K562 (cell line): Measurements from ENCODE around the gene HSPA5. TPM values are rescaled to one million over a fixed set of nuclear protein-coding genes. Genes with fewer than 3 reads are reported as not detected.

Source experiments
- ETS2 ChIP-seq: IDR thresholded peaks from 2 replicates; pipeline ENCODE4 v1.6.1; 2016; ENCODE audit warnings: borderline replicate concordance, missing genetic modification characterization, mild to moderate bottlenecking, moderate library complexity, missing compliant biosample characterization; ENCODE audit not compliant: poor library complexity, severe bottlenecking
- HNRNPLL ChIP-seq: fragments of 200-400 bp; formaldehyde crosslinking; IDR thresholded peaks from 2 replicates; pipeline ENCODE4 v1.6.1; 2017; ENCODE audit warnings: low read length, low read depth, mild to moderate bottlenecking; ENCODE audit not compliant: poor library complexity, severe bottlenecking
- KLF13 ChIP-seq: fragments of 450-650 bp; IDR thresholded peaks from 2 replicates; pipeline ENCODE4 v1.6.1; 2016; ENCODE audit warnings: missing genetic modification characterization, low read depth, mild to moderate bottlenecking, missing compliant biosample characterization, moderate library complexity, borderline replicate concordance
- PPARD ChIP-seq: fragments of 250-450 bp; sonication (Bioruptor Pico); IDR thresholded peaks from 2 replicates; pipeline ENCODE4 v1.8.0; 2022; ENCODE audit warnings: inconsistent platforms, mild to moderate bottlenecking, moderate library complexity
- RBBP5 ChIP-seq: fragments of 200-600 bp; sonication (generic); IDR thresholded peaks from 2 replicates; pipeline ENCODE4 v1.6.1; 2012; ENCODE audit warnings: borderline replicate concordance, mild to moderate bottlenecking, low read length, control low read depth, inconsistent platforms; ENCODE audit not compliant: insufficient read depth, poor library complexity, severe bottlenecking
- RFX5 ChIP-seq: IDR thresholded peaks from 2 replicates; pipeline ENCODE4 v1.6.1; 2011; ENCODE audit warnings: low read depth, mild to moderate bottlenecking, improper control_type of control experiment, low read length
- ZC3H11A ChIP-seq: IDR thresholded peaks from 2 replicates; pipeline ENCODE4 v1.6.1; 2012; ENCODE audit warnings: low read depth, low read length, improper control_type of control experiment
- ZNF79 ChIP-seq: fragments of 250-450 bp; sonication (Bioruptor Pico); IDR thresholded peaks from 2 replicates; pipeline ENCODE4 v1.4.0; 2020; ENCODE audit warnings: low read depth, mild to moderate bottlenecking, moderate library complexity
- polyA plus RNA-seq, 8 experiments: library from polyadenylated mRNA; depleted of rRNA in 4 of 8; stranded (reverse) in 5 of 8; unstranded in 3 of 8; fragments of >200 nt; fragmentation: Nextera tagmentation in 2 of 8; fragmentation: Illumina TruSeq in 1 of 8; extraction: Ambion mirVana in 2 of 8; extraction: Trizol in 1 of 8; gene quantifications; 2 replicates each; pipeline versions ENCODE4 v1.2.1 to v1.2.3, GENCODE V29; 2011 to 2014; ENCODE audit warnings: inconsistent platforms in 1 of 8, missing spikeins in 1 of 8
- total RNA-seq, 7 experiments: library from RNA; depleted of rRNA in 6 of 7; stranded (reverse); fragments of >200 nt in 6 of 7; fragmentation: Illumina TruSeq in 2 of 7; extraction: Trizol in 2 of 7; gene quantifications; 2 replicates each; pipeline versions ENCODE4 v1.2.1 to v1.2.3, GENCODE V29; 2011 to 2021; ENCODE audit warnings: low replicate concordance in 1 of 7
- TF ChIP-seq, protein P1 (sequence below): fragments of 450-650 bp; formaldehyde crosslinking; IDR thresholded peaks from 2 replicates; pipeline ENCODE4 v1.4.0; 2022; ENCODE audit warnings: missing genetic modification characterization
- TF ChIP-seq, protein P2 (sequence below): sonication (generic); formaldehyde crosslinking; IDR thresholded peaks from 2 replicates; pipeline ENCODE4 v1.8.1; 2023; ENCODE audit warnings: mild to moderate bottlenecking, missing genetic modification reagents
- TF ChIP-seq, protein P3 (sequence below): fragments of 200-800 bp; sonication (Bioruptor generic); IDR thresholded peaks from 2 replicates; pipeline ENCODE4 v1.6.1; 2016; ENCODE audit warnings: missing genetic modification characterization, missing compliant biosample characterization

The HSPA5 gene
- total and polyA plus RNA-seq, 9 of the 15 experiments (the other 6 are each of a cell fraction or from before 2014, with no cell fraction given) = 48.0 to 265 (median 113) TPM

DNA sequence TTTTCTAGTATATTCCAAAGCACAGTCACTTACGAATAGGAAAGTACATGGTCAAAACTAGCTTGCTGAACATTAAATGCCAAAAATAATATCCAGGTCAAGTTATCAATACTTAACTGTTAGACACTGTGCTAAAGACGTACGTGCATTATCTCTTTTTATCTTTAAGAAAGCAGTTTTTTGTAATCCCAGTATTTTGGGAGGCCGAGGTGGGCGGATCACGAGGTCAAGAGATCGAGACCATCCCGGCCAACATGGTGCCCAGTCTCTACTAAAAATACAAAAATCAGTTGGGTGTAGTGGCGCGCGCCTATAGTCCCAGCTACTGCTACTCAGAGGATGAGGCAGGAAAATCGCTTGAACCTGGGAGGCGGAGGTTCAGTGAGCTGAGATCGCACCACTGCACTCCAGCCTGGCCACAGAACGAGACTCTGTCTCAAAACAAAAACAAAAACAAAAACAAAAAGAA, 2.7 kb upstream of the HSPA5 start (continued):
- TF ChIP-seq PPARD (CRISPR knock-in tag) (no peak), ZC3H11A (no peak), HNRNPLL (no peak), ZNF79 (CRISPR knock-in tag) (0 out of 2 replicates have a peak, but pooled peaks have one; percentile 27), KLF13 (tag) (no peak), ETS2 (tag) (no peak), RFX5 (no peak), RBBP5 (no peak)
- TF ChIP-seq, protein P1, sequence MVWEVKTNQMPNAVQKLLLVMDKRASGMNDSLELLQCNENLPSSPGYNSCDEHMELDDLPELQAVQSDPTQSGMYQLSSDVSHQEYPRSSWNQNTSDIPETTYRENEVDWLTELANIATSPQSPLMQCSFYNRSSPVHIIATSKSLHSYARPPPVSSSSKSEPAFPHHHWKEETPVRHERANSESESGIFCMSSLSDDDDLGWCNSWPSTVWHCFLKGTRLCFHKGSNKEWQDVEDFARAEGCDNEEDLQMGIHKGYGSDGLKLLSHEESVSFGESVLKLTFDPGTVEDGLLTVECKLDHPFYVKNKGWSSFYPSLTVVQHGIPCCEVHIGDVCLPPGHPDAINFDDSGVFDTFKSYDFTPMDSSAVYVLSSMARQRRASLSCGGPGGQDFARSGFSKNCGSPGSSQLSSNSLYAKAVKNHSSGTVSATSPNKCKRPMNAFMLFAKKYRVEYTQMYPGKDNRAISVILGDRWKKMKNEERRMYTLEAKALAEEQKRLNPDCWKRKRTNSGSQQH (CRISPR knock-in tag) = no peak
- TF ChIP-seq, protein P2, sequence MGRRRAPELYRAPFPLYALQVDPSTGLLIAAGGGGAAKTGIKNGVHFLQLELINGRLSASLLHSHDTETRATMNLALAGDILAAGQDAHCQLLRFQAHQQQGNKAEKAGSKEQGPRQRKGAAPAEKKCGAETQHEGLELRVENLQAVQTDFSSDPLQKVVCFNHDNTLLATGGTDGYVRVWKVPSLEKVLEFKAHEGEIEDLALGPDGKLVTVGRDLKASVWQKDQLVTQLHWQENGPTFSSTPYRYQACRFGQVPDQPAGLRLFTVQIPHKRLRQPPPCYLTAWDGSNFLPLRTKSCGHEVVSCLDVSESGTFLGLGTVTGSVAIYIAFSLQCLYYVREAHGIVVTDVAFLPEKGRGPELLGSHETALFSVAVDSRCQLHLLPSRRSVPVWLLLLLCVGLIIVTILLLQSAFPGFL = no peak
- TF ChIP-seq, protein P3, sequence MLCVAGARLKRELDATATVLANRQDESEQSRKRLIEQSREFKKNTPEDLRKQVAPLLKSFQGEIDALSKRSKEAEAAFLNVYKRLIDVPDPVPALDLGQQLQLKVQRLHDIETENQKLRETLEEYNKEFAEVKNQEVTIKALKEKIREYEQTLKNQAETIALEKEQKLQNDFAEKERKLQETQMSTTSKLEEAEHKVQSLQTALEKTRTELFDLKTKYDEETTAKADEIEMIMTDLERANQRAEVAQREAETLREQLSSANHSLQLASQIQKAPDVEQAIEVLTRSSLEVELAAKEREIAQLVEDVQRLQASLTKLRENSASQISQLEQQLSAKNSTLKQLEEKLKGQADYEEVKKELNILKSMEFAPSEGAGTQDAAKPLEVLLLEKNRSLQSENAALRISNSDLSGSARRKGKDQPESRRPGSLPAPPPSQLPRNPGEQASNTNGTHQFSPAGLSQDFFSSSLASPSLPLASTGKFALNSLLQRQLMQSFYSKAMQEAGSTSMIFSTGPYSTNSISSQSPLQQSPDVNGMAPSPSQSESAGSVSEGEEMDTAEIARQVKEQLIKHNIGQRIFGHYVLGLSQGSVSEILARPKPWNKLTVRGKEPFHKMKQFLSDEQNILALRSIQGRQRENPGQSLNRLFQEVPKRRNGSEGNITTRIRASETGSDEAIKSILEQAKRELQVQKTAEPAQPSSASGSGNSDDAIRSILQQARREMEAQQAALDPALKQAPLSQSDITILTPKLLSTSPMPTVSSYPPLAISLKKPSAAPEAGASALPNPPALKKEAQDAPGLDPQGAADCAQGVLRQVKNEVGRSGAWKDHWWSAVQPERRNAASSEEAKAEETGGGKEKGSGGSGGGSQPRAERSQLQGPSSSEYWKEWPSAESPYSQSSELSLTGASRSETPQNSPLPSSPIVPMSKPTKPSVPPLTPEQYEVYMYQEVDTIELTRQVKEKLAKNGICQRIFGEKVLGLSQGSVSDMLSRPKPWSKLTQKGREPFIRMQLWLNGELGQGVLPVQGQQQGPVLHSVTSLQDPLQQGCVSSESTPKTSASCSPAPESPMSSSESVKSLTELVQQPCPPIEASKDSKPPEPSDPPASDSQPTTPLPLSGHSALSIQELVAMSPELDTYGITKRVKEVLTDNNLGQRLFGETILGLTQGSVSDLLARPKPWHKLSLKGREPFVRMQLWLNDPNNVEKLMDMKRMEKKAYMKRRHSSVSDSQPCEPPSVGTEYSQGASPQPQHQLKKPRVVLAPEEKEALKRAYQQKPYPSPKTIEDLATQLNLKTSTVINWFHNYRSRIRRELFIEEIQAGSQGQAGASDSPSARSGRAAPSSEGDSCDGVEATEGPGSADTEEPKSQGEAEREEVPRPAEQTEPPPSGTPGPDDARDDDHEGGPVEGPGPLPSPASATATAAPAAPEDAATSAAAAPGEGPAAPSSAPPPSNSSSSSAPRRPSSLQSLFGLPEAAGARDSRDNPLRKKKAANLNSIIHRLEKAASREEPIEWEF = peak; percentile 56; the same call in 1 of the 2 replicates
